DND-41 (cell line): ENCODE results near the gene MAST4.

Source experiments
- EZH2 ChIP-seq: IDR thresholded peaks from 3 replicates; pipeline ENCODE4 v1.6.1; 2012; ENCODE audit warnings: borderline replicate concordance, low read depth, mild to moderate bottlenecking, moderate library complexity, low read length, inconsistent platforms; ENCODE audit not compliant: severe bottlenecking
- TF ChIP-seq, protein P1 (sequence below): IDR thresholded peaks from 2 replicates; pipeline ENCODE4 v1.5.1; 2012; ENCODE audit warnings: borderline replicate concordance, low read length, moderate library complexity, mild to moderate bottlenecking; ENCODE audit not compliant: poor library complexity, severe bottlenecking; ENCODE audit errors: extremely low read depth

GRCh38 chr5:67201897-67202549 is 605.8 kb downstream of the MAST4 start:
- TF ChIP-seq, protein P1, sequence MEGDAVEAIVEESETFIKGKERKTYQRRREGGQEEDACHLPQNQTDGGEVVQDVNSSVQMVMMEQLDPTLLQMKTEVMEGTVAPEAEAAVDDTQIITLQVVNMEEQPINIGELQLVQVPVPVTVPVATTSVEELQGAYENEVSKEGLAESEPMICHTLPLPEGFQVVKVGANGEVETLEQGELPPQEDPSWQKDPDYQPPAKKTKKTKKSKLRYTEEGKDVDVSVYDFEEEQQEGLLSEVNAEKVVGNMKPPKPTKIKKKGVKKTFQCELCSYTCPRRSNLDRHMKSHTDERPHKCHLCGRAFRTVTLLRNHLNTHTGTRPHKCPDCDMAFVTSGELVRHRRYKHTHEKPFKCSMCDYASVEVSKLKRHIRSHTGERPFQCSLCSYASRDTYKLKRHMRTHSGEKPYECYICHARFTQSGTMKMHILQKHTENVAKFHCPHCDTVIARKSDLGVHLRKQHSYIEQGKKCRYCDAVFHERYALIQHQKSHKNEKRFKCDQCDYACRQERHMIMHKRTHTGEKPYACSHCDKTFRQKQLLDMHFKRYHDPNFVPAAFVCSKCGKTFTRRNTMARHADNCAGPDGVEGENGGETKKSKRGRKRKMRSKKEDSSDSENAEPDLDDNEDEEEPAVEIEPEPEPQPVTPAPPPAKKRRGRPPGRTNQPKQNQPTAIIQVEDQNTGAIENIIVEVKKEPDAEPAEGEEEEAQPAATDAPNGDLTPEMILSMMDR, result no peak
- TF ChIP-seq EZH2, result no peak
